PFSK-1 (cell line): ENCODE measurements around the gene VIT.

Source experiments
- FOXP2 ChIP-seq: optimal IDR thresholded peaks from 2 replicates; pipeline ENCODE3; 2011; ENCODE audit warnings: borderline replicate concordance, control low read depth, inconsistent platforms; ENCODE audit not compliant: insufficient read depth; ENCODE audit errors: extremely low read length, extremely low read depth
- POLR2AphosphoS5 ChIP-seq: IDR thresholded peaks from 2 replicates; pipeline ENCODE4 v1.6.1; 2012; ENCODE audit warnings: low read depth, mild to moderate bottlenecking, control low read depth, low read length, moderate library complexity
- REST ChIP-seq, 2 experiments: IDR thresholded peaks; 2 replicates each; pipeline versions ENCODE4 v1.6.1 to v1.8.0; 2011 to 2012; ENCODE audit warnings: low read depth in 2 of 2, low read length in 2 of 2, control low read depth in 1 of 2, inconsistent platforms in 1 of 2, mild to moderate bottlenecking in 1 of 2, moderate library complexity in 1 of 2; ENCODE audit not compliant: insufficient read depth in 1 of 2
- SIN3A ChIP-seq: IDR thresholded peaks from 2 replicates; pipeline ENCODE4 v1.6.1; 2012; ENCODE audit warnings: mild to moderate bottlenecking, low read length, moderate library complexity, borderline replicate concordance; ENCODE audit not compliant: insufficient read depth
- TAF1 ChIP-seq: IDR thresholded peaks from 2 replicates; pipeline ENCODE4 v1.6.1; 2012; ENCODE audit warnings: low read length, control low read depth, borderline replicate concordance; ENCODE audit not compliant: insufficient read depth

Gene VIT

GRCh38 chr2:36683002-36683401, 13.5 kb upstream of the VIT start:
- no peak for TF ChIP-seq FOXP2
- TF ChIP-seq REST (IDR thresholded peaks at IDR 0.05; ENCODE audit: insufficient read depth in 1 of 2, low read depth in 2 of 2, low read length in 2 of 2): no peak
- no peak for TF ChIP-seq TAF1
- TF ChIP-seq SIN3A: no peak
- TF ChIP-seq POLR2AphosphoS5: no peak

- TF ChIP-seq POLR2AphosphoS5 (no peak), TAF1 (no peak), FOXP2 (no peak), REST (IDR thresholded peaks at IDR 0.05; ENCODE audit: insufficient read depth in 1 of 2, low read depth in 2 of 2, low read length in 2 of 2) (no peak), SIN3A (no peak)
These were observed 4.4 kb upstream of the VIT start for GRCh38 chr2:36692121-36692520.

GRCh38 chr2:36693825-36694224, 2.7 kb upstream of the VIT start:
- TF ChIP-seq SIN3A: no peak
- no peak for TF ChIP-seq POLR2AphosphoS5
- no peak for TF ChIP-seq TAF1
- no peak for TF ChIP-seq REST (IDR thresholded peaks at IDR 0.05; ENCODE audit: insufficient read depth in 1 of 2, low read depth in 2 of 2, low read length in 2 of 2)

- TF ChIP-seq TAF1: no peak
- no peak for TF ChIP-seq SIN3A
- no peak for TF ChIP-seq POLR2AphosphoS5
- no peak for TF ChIP-seq FOXP2
- no peak for TF ChIP-seq REST (IDR thresholded peaks at IDR 0.05; ENCODE audit: insufficient read depth in 1 of 2, low read depth in 2 of 2, low read length in 2 of 2)
These were observed 626 bp upstream of the VIT start for GRCh38 chr2:36695746-36696415.
